Stomach (tissue), 4 donors: ENCODE measurements around the gene ABI3BP.

ENCODE experiments used
- CTCF ChIP-seq, 7 experiments: fragments of 450-650 bp in 4 of 7; fragments of 200-600 bp in 3 of 7; sonication (generic) in 3 of 7; IDR thresholded peaks; one replicate each; pipeline ENCODE4 v1.5.1; 2016 to 2019; ENCODE audit warnings: antibody characterized with exemption in 7 of 7, control low read depth in 2 of 7, mild to moderate bottlenecking in 1 of 7
- EP300 ChIP-seq: sonication (generic); formaldehyde crosslinking; IDR thresholded peaks from one replicate; pipeline ENCODE4 v1.6.1; 2017; ENCODE audit warnings: antibody characterized with exemption
- POLR2A ChIP-seq, 4 donors: fragments of 450-650 bp; IDR thresholded peaks; one replicate each; pipeline ENCODE4 v1.6.1; 2016; ENCODE audit warnings: antibody characterized with exemption in 4 of 4, control low read depth in 2 of 4, mild to moderate bottlenecking in 1 of 4, moderate library complexity in 1 of 4
- POLR2AphosphoS5 ChIP-seq, 3 donors: sonication (generic); formaldehyde crosslinking; IDR thresholded peaks; one replicate each; pipeline ENCODE4 v1.6.1; 2016; ENCODE audit warnings: antibody characterized with exemption in 3 of 3

- TF ChIP-seq POLR2AphosphoS5 (IDR thresholded peaks at IDR 0.05) (no peak), CTCF (IDR thresholded peaks at IDR 0.05) (no peak), POLR2A (IDR thresholded peaks at IDR 0.05) (no peak), EP300 (no peak)
Measured at GRCh38 chr3:100732435-100732834, 260.8 kb downstream of the ABI3BP start.
